ENCODE data around the gene EVC2.

DNA sequence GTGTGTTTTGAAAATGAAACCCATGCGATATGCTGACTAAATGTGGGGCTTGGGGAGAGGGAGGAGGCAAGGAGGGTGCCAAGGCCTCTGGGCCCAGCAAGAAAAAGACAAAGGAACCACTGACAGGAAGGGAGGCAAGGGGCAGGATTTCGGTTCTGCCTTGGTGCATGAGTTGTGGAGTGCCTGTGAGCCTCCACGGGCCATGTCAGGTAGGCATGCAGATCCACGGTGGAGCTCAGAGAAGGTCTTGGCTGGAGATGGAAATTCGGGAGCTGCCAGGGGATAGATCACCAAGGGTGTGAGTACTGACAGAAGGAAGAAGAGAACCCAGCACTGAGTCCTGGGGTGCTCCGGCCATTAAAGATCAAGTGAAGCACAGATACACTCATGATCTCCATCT lies 4.1 kb downstream of the EVC2 start:
- TF ChIP-seq, protein P1, sequence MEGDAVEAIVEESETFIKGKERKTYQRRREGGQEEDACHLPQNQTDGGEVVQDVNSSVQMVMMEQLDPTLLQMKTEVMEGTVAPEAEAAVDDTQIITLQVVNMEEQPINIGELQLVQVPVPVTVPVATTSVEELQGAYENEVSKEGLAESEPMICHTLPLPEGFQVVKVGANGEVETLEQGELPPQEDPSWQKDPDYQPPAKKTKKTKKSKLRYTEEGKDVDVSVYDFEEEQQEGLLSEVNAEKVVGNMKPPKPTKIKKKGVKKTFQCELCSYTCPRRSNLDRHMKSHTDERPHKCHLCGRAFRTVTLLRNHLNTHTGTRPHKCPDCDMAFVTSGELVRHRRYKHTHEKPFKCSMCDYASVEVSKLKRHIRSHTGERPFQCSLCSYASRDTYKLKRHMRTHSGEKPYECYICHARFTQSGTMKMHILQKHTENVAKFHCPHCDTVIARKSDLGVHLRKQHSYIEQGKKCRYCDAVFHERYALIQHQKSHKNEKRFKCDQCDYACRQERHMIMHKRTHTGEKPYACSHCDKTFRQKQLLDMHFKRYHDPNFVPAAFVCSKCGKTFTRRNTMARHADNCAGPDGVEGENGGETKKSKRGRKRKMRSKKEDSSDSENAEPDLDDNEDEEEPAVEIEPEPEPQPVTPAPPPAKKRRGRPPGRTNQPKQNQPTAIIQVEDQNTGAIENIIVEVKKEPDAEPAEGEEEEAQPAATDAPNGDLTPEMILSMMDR (conservative IDR thresholded peaks at IDR 0.05; ENCODE audit: low read length), result no peak
- no peak for TF ChIP-seq EZH2phosphoT487 (IDR thresholded peaks at IDR 0.05; ENCODE audit: borderline replicate concordance, low read depth, low read length)
